D341Med (cell line): ENCODE results near the gene NDST3.
A peak's percentile ranks its signal among the peaks of the same experiment; 100 is the strongest.
"Not testable (repeated sequence)": the region's sequence is repeated elsewhere in the genome, so short reads cannot be mapped to it uniquely, and the experiment has no call there.

Experiments used
- DNase-seq: peaks from one replicate; pipeline ENCODE4 v3.0.0; 2012; ENCODE audit warnings: low spot score

The NDST3 gene

DNA sequence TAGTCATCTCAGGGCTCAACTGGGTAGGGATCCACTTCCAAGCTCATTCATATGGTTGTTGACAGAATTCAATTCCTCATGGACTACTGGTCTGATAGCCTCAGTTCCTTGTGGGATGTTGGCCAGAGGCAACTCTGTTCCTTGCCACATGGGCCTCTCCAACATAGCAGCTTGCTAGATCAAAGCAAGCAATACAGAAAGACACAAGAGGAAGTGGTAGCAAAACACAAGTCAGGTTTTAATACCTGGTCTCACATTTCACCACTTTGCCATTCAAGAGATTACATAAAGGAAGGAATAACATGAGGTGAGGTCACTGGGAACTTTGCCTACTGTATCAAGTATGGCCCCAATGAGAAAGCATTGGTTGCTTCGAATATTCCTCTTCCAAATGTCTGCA is 239.4 kb downstream of the NDST3 start:
- no peak for DNase-seq

DNA sequence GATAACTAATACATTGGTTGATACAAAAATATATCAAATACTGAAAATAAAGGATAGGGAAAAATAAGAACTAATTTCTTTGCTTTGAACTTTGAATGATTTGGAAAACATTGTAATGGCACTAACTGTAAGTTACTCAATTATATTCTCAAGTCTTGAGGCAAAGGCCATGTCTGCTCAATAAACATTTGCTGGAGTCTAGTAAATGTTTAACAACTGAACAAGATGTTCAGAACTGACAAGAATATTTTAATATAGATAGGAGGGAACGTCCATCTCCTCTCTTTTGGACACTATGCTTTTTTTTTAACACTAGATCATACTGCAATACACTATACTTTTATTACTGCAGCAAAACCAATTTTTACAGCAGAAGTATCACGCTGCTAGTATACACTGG is 242.3 kb downstream of the NDST3 start:
- no peak for DNase-seq

DNA sequence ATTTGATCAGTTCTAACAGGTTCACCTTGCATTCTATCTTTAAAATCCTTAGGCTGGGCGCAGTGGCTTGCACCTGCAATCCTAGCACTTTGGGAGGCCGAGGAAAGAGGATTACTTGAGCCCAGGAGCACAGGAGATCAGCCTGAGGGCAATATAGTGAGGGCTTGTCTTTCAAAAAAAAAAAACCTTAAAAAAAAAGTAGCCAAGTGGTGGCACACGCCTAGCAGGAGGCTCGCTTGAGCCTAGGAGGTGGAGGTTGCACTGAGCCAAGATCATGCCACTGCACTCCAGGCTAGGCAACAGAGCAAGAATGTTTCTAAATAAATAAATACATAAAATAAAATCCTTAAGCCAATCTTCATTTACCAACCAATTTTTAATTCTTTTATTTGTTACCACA is 243.0 kb downstream of the NDST3 start:
- no peak for DNase-seq

DNA sequence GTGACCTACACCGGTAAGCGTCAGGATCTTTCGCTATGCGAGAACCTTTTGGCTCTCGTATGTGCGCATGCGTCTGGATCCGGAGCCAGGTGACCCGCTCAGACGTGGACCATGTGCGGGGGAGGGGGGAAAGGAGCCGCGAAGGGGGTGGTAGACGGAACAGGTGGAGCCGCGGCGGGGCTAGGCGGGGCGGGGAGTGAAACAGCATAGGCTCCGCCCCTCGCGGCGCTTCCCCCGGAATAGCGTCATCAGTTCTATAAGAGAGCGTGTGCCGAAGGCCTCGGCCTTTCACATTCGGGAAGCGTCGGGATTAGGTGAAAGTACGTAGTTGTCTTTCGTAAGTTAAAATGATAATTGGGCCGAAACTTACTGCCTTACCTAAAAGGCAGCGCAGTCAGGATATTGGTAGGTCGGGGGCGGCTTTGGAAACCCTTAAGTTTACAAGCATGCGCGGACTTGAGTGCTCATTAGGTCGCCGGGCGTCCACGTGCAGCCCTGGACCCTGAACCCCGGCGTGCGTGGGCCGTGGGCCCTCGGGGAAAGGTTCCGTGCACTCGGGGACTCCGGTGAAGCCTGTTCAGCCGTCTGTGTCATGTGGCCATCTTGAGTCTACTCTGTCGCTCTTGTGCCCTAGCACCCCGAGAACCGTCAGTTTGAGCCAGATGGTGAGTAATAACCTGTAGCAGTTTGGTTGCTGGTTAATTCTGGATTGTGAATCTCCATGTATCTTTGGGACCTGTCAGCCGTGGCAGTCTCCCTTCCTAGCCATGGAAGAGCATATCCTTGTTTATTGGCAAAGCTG is 244.4 kb downstream of the NDST3 start:
- DNase-seq, result peak; percentile 99

DNA sequence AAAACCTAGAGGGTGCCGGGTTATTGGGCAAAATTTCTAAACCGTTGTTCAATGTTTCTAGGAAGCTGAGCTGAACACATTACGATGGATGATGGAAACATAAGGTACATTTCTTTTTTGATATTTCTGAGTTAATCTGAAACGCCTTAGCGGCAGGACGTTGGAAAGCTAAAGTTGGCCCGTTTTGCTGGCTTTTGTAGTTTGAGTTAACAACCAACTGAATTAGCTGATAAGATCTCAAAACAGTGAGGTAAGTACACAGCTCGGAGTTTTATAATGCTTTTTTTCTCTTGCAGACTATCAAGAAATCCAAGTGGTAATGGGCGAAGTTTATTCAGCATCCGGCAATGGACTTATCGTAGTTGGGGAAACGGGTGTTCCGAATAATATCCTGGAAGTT is 245.0 kb downstream of the NDST3 start:
- no peak for DNase-seq

GRCh38 chr4:118279920-118280432 is 245.7 kb downstream of the NDST3 start:
- no peak for DNase-seq

DNA sequence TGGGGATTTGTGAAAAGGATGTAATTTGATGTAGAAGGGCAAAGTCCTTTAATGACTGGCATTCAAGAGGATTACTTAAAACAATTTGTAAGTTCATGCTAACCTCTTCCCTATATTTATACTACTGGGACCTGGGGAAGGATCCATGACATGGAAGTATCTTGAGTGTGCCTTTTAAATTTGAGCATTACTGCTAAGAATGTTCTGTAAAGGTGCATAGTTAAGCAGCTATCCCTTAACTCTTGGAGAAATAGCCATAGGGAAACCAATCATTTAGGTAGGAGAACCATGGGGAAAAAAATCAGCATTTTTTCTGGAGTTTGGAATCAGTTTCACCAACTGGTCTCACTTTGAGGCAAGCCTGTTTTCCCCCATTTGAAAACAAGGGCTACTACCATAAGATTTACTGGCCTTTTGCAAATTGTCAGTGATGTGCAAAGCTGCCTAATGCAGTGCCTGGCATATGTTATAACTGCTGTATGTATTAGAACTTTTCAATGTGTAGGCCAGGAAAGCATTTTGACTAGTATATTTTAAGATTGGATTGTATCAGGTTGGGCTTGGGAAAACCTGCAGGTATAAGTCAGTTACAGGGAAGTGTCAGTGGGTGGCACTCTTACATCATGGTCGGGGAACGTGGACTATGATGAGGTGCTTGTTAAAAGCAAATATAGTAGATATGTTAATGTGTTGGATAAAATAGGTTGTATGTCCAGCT is 246.4 kb downstream of the NDST3 start:
- DNase-seq, result peak; percentile 52

GRCh38 chr4:118281611-118282442 is 247.5 kb downstream of the NDST3 start:
- DNase-seq, result no peak

- no peak for DNase-seq
Observed at GRCh38 chr4:118282692-118283091, 248.4 kb downstream of the NDST3 start.

DNA sequence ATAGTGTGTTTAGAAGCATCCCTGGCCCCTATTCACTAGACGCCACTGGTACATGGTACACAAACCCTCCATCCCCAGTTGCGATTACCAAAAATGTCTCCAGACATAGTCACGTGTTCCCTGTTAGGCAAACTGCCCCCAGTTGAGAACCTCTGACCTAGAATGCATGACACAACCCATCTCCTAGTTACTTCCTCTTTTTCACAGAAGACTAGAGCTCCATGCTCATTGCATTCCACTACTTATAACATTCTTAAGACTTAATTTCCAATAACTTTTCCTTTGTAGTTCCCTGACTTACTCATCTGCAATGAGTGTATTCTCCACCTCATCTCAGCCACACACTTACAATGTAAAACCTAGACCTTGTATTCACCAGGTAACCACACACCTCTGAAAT is 249.9 kb downstream of the NDST3 start:
- no peak for DNase-seq

- no peak for DNase-seq
Observed at GRCh38 chr4:118285931-118286330, 251.6 kb downstream of the NDST3 start.

- no peak for DNase-seq
Observed at GRCh38 chr4:118286685-118287084, 252.4 kb downstream of the NDST3 start.

- no peak for DNase-seq
Observed at GRCh38 chr4:118287711-118288451, 253.6 kb downstream of the NDST3 start.

GRCh38 chr4:118289794-118290193 is 255.5 kb downstream of the NDST3 start:
- no peak for DNase-seq

- no peak for DNase-seq
Observed at GRCh38 chr4:118290951-118291350, 256.7 kb downstream of the NDST3 start.

- DNase-seq, result no peak
Observed at GRCh38 chr4:118296729-118297128, 262.4 kb downstream of the NDST3 start.

DNA sequence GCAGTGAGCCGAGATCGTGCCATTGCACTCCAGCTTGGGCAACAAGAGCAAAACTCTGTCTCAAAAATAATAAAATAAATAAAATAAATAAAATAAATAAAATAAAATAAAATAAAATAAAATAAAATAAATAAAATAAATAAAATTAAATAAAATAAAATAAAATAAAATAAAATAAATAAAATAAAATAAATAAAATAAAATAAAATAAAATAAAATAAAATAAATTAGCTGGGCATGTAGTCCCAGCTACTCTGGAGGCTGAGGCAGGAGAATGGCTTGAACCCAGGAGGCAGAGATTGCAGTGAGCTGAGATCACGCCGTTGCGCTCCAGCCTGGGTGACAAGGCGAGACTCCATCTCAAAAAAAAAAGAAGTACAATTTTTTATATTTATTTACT is 265.3 kb downstream of the NDST3 start:
- DNase-seq, result not testable (repeated sequence)

GRCh38 chr4:118307643-118308042 is 273.4 kb downstream of the NDST3 start:
- no peak for DNase-seq
